Activated CD8-positive, alpha-beta memory T cell treated with anti-CD3 and anti-CD28 coated beads for 24 hours (primary cell): Measurements from ENCODE around the gene CFAP73.
"Not testable (repeated sequence)": the region's sequence is repeated elsewhere in the genome, so short reads cannot be mapped to it uniquely, and the experiment has no call there.

Experiments used
- DNase-seq: peaks from one replicate; pipeline ENCODE4 v3.0.0-alpha.2; 2020

The CFAP73 gene

DNA sequence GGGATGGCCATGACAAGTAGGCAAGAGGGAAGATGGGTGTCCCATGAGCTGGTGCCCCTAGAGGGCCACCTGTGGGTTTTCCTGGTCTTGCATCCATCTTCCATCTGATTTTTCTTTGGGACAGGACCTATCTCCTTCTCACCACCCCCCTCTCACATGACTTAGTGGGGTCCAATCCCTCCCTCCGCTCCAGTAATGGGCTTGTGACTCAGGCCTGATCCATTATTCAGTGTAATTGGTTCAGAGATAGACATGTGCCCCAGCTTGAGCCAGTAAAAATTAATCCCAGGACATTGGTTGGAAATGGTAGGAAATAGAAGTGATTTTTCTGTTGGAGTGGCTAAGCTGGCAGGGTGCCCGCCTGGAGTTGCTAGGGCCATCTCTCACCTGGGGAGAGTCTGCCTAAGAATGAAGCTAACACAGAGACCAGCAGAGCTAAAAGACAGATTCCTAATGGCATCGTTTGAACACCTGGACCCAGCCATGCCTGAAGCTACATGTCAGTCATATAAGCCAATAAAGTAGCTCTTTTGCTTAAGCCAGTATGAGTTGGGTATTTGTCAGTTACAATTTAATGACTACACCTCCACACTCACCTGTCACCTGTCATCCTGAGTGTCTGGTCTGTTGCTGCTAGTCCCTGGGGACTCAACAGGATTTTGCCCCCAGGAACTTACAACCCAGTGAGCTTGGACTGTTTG lies 28.7 kb upstream of the CFAP73 start:
- DNase-seq: no peak

DNA sequence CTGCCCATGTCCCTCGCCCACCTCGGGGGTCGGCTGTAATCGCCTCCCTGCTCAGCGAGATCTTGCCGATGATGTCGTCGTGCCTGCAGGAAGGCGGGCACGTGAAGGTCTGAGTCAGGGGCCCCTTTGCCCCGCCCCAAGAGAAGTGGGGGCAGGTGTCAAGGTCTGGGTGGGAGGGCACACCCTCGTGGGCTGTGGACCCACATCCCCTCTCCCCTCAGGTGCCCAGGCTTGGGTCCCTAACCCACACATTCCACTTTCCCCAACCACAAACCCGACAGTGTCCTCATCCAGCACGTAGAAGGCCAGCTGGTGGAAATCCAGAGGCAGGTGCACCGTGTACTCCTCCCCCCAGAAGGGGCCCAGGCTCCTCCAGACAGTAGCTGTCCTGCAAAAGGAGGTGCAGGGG lies 21.7 kb upstream of the CFAP73 start:
- DNase-seq: no peak

DNA sequence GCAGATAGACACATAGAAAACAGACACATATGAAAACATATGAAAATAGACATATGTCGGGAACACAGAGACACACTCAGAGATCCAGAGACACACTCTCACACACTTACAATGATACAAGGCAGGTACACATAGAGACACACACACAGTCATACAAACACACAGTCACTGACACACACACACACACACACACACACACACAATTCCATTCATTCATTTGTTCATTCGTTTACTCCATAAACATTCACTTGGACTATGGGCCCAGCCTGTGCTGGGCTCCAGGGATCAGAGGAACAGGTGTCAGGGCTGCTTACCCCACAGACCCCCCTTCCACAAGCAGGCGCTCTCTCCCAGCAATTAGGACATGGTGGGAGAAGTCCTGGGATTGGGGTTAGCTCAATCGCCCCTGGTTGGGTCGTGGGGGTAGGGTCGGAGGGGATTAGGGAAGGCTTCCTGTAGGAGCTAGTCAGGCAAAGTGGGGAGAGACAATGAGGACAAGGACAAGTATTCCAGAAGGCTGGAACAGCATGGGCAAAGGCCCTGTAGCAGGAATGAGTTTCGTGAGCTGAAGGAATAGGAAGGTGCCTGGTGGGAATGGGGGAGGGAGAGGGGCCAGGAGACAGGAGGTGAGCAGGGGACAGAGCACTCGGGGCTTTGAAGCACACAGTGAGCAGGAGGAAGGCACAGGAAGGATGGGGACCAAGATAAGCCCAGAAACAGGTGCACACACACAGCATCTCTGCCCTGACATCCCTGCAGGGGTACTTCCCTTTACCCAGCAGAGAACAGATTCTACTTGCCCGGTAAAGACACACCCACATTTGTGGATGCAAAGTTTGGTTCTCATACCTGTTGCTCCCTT lies 20.5 kb upstream of the CFAP73 start:
- no peak for DNase-seq

DNA sequence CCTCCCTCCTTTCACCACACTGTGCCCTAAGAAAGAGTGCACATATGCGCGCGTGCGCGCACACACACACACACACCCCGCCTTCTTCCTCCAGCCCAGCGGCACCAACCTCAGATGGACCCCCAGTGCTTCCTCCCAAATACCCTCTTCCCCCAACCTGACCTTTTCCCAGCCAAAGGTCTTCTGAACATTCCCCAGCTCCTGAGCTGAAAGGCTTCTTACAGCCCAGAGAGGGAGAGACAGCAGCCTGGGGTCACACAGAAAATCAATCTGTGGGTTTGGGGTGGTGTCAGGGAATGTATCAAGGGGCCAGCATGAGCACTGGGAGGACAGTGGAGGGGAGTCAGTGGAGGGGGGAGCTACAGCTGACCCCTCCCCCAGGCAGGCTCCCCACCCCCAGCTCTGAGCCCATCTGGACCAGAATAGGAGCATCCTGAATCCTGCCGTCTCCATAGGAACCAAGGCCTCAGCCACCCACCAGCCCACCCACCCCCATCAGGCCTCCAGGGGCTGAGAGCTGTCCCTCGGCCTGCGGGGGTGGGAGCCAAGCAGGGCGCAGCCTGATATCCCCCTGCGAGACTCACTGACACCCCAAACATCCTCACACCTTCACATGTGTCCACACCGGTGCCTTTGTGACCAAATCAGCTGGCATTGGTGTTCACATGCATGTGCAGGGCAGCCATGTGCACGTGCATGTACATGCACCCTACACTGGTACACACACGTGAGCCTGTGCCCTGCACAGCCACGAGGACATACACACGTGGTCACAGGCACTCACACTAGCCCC lies 19.7 kb upstream of the CFAP73 start:
- DNase-seq: no peak

DNA sequence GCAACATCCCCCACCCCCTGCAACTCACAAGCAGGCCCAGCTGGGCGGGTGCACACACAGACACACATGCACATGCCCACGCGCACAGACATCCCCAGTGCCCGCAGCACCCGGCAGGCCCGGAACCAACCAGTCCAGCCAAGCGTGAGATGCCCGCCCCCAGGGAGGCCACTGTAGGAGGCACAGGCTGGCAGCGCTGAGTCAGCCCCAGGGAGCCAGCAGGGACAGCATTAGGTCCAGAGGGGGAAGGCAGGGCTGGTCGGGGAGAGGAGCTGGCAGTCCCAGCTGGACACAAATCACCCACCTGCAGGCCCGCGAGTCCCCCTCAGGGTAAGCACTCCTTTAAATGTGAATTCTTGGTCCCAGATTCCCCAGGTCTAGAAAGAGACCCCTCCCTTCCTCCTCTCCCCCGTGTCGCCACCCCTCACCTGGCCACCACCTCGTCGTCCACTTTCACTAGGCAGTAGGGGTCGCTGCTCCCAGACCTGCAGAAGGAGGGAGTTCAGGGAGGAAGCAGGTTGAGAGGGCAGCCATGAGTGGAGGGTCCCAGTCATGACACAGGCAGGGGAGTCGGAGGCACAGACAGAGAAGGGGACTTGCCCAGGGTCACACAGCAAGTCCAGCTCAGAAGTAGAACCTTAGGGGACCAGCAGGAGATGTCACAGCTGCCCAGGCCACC lies 18.9 kb upstream of the CFAP73 start:
- no peak for DNase-seq

DNA sequence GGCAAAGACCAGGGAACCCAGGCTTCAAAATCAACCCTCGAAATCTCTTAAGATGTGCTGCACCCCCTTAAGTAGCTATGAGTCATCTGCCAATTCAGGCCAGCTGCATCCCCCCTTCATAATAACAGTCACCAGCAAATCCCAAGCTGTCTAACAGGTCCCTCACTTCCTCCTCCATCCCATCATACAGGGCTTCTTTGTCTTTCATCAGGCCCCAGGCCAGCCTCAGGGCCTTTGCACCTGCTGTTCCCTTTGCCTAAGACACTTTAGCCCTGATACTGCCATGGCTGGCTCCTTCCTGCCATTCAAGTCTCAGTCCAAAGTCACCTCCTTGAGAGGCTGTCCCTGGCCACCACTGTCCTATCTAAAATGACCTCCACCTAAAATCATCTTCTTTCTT lies 18.0 kb upstream of the CFAP73 start:
- no peak for DNase-seq

DNA sequence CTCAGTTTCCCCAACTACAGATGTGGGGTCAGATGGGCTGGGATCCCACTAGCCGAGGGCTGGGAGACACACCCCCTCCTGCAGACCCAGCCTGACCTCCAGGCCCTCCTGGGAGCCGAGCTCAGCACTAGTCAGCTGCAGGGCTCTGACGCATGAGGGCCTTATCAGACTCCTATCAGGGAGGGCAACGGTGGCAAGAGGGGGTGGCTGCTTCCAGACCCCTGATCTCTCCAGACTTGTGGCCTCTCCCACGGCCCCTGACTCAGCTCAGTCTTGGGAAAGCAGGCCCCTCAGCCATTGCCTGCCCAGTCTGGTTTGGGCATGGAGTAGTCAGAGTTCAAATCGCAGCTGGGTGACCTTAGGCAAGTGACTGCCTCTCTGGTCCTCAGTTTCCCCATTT lies 16.5 kb upstream of the CFAP73 start:
- no peak for DNase-seq

DNA sequence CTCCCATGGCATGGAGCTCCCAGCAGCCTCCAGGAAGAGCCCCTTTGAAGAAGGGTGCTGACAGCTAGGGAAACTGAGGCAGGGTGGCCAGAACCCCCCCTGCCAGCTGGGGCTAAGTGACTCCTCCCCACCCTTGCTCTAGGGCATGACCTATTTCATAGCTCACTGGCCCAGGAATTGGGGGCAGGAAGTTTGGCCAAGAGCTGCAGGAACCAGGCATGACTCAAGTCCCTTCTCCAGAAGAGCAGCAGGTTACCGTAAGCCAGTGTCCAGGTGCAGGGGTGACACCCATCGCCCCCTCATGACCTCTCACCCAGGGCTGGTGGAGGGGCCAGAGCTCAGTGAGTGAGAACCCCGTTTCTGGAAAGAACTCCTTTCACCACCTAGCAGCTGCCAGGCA lies 15.9 kb upstream of the CFAP73 start:
- DNase-seq: no peak

DNA sequence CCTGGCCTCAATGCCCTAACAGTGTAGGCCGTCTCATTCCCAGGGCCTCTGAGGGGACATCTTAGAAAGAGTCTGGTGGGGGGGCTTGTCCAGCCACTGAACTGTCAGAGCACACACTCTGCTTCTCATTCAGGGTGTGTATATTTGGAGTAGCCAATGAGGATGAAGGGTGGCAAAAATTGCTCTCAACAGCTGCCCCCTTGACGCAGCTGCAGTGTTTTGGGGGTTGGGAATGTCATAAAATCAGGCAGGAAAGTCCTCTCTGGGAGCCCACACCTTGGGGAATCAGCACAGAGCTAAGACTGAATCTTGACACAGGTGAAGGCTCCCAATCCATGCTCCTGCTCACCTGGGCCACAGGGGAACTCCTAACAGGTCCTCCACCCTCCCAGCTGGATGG lies 15.5 kb upstream of the CFAP73 start:
- DNase-seq: no peak

DNA sequence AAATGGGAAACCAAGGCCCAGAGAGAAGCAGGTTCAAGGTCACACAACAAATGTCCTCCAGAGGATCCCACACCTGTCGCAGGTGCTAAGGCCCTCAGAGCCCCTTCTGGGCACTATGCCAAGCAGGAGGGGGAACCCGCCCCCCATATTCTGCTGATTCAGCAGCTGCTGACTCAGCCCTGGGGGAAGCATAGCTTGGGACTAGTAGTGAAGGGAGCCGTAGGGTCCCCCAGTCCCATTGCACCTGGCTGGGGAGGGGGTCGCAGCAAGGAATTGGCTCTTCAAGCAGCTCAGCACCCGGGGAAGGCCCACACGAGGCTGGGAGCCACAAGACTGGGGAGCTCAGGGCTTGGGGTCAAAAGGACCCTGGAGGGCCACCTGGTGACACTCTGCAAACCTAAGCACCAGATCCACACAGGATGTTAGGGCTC lies 15.0 kb upstream of the CFAP73 start:
- DNase-seq: no peak

DNA sequence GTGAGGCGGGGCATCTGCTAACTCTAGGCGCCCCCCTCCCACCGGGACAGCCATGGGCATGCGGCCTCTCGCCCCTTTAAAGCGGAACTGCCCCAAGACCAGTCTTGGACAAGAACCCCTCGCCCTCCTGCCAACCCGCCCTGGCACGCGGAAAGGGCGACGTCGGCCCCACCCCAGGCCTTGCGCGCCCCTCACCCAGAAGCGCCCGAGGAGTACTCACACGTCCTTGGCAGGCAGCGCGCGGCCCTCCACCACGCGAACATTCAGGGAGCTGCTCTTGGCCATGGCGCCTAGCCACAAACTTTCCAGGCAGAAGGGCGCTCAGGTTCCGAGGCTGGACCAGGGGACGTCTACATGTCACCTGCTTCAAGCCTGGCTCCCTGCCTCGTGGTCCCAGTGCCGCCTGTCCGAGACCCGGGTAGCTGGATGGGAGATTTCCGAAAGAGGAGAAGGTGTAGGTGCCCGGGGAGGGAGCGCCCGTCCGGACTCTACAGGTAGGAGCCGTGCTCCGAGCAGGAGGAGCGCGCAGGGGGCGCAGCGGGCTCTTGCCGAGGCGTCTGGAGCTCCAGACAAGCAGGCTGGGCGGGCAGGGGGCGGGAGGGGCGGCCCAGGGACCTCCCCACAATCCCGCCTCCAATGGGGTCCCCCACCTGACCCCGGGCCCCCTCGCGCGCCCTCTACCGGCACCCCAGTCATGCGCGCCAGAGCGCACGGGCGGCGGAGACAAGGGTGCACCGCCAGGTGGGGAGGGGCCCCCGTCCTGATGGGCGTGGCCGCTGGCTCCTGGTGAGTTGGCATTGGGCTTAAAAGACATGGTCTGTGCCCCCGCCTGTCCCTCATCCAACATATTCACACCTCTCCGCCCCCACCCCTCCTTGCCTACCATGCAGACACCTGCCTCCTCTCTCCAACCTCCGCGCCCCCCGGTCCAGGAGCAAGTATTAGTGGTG lies 14.1 kb upstream of the CFAP73 start, which contains the start of gene RASAL1:
Gene RASAL1, minus strand, starts transcription at position 584 of the 950 bp plus-strand sequence. Its CDS starts 299 bp downstream, at position 285.
- DNase-seq: peak; percentile 88

DNA sequence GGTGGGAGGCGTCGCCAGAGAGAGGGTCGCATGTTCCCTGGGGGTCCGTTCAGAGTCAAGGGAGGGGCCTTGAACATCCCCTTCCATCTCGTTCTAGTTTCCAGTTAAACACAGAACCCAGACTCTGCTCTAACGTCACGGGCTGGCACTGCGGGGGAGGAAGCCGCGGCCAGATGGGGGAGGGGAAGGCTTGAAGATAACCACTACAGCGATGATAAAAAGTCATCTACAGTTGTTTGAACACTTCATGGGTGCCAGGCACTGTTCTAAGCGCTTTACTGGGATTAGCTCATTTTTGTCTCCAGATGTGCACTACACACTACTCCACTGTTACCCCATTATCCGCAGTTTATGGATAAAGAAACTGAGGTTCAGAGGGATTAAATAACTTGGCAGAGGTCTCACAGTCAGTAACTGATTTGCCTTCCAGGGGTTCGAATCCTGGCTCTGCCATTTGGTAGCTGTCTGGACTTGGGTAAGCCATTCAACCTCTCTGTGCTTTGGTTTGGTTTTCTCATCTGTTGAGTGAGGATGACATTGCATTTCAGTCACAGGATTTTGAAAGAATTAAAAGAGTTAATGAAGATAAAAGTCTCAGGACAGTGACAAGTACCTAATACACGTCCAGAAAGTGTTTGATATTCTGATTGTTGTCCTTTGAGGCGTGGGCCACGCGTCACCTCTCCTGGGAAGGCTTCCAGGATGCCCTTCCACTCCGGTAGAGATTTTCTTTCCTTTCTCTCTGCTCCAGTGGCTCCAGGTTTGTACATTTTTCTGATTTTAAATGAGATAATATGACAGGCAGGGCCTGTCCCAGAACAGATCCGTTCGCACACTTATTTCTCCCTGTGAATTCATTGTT lies 13.2 kb upstream of the CFAP73 start:
- DNase-seq: peak; percentile 72

DNA sequence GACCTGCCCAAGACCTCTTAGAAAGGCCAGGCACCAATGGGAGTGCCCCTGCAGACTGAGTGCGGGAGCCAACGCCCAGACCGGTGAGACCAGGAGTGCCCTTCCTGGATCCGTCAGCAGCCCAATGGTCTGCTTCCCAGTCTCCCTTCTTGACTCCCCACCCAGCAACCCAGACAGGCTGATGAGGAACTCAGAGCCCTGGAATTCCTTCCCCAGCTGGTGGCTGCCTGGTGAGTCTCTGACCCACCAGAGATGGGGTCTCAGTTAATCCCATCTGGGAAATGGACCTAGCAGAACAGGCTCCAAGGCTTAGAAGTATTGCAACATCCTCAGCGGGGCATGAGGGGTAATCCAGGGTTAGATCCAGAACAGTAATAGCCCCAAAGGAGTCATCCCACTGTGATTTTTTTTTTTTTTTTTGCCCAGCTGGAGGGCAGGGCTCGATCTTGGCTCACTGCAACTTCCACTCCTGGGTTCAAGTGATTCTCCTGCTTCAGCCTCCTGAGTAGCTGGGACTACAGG lies 12.5 kb upstream of the CFAP73 start:
- no peak for DNase-seq

DNA sequence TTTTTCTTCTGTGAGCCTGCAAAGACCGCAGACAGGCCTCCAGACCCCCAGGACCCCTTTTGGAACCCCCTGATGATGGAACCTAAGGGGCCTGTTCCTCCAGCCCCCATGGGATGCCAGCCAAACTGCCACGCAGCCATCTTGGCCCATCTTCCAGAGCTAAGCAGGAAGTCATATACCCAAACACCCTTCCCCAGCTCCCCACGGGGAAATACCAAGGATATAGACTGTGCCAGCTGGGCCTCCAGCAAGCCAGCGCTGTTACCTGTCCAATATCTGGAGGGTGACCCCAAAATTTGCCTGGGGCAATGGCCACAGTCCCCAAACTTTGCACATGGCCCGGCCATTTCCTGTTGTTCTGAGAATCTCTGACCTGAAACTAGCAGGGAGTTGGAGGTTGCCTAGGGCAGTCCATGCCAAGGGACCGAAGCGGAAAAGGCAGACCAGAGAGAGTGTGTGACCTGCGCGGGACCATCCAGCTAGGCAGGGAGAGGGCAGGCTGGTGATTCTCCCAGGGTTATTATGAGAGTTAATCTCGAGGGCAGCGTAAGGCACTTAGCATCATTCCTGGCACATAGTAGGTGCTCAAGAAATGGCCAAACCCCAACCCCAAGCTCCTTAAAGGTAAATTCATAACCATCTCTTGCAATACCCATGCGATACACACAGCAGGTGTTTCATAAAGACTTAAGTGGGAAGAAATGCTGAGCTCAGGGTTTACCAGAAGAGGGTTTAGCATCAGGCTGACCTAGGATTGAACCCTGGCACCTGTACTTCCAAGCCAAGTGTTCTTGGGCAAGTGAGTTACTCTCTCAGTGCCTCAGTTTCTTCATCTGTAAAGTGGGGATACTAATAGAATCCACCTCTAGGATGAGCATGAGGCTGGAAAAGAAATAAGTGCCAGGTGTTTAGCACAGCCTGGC lies 11.4 kb upstream of the CFAP73 start:
- DNase-seq: no peak

DNA sequence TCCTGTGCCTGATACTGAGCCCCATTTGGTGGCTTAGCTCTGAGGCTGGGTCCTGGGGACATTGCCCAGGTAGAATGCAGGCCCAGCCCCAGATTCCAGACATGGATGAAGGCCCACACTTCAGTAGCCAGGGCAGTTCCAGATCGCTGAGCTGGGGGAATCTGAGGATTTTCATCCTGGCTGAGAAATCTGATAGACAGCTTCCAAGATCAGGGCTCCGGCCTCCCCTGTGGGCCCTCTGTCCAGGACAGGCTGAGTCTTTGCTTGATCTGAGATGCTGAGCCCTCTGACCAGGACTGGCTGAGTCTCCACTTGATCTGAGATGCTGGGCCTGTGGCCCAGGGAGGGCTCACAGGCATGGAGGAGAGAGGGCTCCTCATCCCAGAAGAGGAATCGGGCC lies 10.7 kb upstream of the CFAP73 start:
- DNase-seq: no peak

DNA sequence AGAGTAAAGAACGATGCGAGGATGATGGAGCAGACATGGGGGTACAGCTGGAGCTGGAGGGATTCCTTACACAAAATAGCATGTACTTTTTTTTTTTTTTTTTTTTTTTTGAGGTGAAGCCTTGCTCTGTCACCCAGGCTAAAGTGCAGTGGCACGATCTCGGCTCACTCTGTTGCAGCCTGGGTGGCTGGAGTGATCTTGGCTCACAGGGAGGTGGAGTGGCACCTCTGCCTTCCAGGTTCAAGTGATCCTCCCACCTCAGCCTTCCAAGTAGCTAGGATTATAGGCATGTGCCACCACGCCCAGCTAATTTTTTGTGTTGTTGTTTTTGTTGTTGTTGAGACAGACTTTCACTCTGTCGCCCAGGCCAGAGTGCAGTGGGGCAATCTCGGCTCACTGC lies 8.8 kb upstream of the CFAP73 start:
- no peak for DNase-seq

DNA sequence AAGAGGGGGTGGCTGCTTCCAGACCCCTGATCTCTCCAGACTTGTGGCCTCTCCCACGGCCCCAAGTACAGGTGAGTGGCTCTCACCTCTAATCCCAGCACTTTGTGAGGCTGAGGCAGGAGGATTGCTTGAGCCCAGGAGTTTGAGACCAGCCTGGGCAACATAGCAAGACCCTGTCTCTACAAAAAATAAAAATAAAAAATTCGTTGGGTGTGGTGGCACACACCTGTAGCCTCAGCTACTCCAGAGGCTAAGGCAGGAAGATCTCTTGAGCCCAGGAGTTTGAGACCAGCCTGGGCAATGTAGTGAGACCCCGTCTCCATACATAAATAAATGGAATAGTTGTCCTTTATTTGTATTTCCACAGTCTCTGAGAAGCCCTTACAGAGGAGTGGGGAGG lies 7.8 kb upstream of the CFAP73 start:
- DNase-seq: not testable (repeated sequence)

DNA sequence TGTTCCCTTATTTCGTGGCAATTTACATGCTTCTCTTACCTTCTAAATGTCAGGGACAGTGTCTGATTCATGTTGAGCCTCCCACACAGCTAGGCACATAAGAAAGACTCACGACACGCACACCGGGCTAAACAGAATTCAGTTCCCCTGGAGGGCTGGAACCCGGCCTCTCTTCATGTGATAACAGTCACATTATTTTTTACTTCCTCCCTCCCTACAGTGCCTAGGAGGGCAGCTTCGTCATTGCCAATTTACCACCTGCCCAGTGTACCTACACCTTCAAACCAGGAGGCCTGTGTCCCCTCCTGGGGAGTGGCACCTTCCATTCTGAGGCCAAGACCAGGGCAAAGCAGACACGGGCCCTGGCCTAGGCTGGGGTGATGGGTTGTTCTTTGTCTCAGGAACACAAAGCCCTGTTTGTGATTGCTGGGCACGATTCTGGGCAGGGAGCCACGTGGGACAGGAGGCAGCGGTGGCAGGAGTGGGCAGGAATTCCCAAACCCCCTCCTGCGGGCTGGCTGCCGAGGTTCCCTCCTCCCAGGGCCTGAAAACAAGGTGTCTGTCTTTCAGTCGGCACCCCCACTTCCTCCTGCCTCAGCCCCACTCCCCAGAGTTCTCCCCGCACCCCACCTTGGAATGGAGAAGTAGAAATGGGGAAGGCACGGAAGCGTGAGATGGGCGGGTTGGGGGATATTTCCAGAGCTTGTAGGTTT lies 7.2 kb upstream of the CFAP73 start:
- no peak for DNase-seq
